Activated CD4-positive, CD25-positive, alpha-beta regulatory T cell treated with anti-CD3 and anti-CD28 coated beads, Interleukin-2, amount 50 U/mL, for 24 hours (primary cell): Measurements from ENCODE around the gene VPS37D.

Experiments used
- ATAC-seq, 2 donors: fragments of 150-1000 bp; cut with Tn5 transposase; one replicate each; pipeline ENCODE4 v1.10.0; 2021; ENCODE audit warnings: mild to moderate bottlenecking in 1 of 2, moderate library complexity in 1 of 2

VPS37D gene

DNA sequence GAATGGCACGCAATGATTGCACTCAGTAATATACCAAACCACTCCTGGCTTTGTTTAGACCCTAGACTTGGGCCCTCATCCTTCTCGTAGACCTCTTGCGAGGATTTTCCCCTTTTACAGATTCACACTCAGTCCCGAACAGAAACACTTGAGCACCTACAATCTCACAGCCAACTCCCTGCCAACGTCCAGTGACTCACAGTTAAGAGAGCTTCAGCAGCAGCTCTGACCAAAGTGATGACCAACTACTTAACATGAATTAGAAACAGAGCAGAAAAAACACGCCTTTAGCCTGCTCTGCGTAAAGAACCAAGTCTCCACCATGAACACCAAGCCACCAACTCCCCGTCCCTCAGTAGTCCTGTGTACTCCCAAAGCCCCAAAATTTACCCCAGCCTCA, 13.4 kb downstream of the VPS37D start:
- no peak for ATAC-seq

GRCh38 chr7:73682745-73683055, 15.1 kb downstream of the VPS37D start:
- ATAC-seq: no peak

DNA sequence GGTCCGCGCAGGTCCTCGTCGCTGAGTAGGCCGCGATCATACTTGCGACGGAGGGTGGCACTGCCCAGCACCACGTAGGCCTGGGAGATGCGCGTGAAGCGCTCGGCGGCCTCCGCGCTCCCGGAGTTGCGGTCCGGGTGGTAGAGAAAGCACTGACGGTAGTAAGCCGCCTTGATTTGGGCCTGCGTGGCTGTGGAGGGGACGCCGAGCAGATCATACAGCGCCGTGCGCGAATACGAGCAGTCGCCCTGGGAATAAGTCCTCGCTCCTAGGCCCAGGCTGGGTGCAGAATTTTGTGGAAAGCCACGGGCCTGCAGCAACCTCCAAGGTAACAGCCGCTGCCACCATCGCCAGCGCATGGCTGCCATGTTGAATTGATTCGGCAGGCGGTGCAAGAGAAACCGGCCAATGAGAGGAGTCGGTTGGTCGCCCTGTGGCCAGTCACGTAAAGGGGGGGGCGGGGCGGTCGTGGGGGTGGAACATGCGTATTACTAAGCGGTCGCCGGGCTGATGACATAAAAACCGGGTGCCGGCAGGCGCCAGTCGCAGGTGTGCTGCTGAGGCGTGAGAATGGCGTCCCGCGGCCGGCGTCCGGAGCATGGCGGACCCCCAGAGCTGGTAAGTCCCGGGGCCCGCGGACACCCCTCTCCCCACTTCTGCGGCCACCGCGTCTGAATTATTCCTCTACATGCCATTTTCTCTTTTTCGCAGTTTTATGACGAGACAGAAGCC, 15.6 kb downstream of the VPS37D start, which contains the start of the genes BUD23 and DNAJC30:
Gene BUD23, plus strand, starts transcription at position 542 of the 732 bp plus-strand sequence. Its CDS starts 29 bp downstream, at position 571.
Gene DNAJC30, minus strand, starts transcription at position 398 of the 732 bp plus-strand sequence. Its CDS starts 30 bp downstream, at position 368.
- peak; percentile 96 for ATAC-seq

- no peak for ATAC-seq
Observed at GRCh38 chr7:73683788-73684693, 16.4 kb downstream of the VPS37D start.

GRCh38 chr7:73685311-73685710, 17.7 kb downstream of the VPS37D start:
- no peak for ATAC-seq

DNA sequence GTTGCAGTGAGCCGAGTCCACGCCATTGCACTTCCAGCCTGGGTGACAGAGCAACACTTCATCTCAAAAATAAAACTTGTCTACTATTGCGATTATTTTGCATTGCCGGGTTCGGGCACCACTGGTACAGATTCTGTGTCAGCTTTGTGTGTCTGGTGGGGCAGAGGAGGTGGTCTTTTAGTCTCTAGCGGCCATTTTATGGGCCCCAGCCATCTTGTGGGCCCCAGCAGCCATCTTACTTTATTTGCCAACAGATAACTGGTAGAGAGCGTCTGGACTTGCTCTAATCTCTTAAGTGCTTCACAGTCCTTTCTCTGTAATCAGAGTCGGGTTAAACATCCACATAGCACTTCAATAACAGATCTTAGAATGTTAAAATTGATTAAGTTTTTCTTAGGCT, 20.7 kb downstream of the VPS37D start:
- no peak for ATAC-seq

DNA sequence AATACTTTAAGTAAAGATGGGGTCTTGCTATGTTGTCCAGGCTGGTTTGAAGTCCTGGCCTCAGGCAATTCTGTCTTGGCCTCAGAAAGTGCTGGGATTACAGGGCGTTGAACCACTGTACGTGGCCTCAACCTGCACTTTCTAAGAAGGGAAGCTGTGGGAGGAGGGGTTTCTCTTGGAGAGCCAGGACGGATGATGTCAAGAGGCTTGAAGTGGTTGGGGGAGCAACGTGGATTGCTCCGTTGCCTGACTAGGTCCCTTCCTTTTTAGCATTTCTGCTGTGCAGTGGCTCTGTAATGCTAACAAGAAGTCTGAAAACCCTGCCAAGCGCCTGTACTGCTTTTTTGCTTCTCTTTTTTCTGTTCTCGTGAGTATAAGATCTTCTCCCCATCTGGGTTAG, 23.0 kb downstream of the VPS37D start:
- ATAC-seq: no peak

- no peak for ATAC-seq
Observed at GRCh38 chr7:73696372-73696771, 28.7 kb downstream of the VPS37D start.

GRCh38 chr7:73698410-73698809, 30.8 kb downstream of the VPS37D start:
- no peak for ATAC-seq

DNA sequence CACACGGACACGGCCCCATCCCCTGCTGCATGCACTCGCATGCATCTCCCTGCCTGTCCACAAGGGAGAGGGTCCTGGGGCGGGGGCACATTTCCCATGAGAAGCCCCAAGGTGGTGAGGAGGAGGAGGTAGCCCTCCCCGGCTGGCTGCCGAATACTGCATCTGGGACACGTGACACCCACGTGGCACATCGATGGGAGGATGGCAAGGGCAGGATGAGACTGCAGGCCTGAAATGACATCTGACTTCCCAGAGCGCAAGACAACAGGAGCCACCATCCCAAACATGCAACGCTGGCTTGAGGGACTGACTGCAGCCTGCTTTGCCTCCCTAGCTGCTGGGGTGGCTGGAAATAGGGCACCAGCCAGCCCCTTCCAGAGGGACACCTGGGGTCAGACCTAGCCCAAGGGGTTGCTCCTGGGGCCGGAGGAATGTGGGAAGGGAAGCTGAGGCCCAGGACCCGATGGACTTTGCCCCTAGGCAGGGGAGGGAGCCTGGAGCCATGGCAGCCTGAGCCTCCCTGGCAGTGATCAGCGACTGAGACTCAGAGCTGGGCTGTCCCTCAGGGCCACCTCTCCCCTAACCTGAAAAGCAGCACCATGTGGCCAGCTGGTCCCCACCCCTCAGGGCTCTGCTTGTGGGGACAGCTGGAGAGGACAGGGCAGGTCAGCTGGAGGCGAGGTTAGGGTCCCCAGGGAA, 31.9 kb downstream of the VPS37D start:
- ATAC-seq: no peak

- no peak for ATAC-seq
Observed at GRCh38 chr7:73700069-73700423, 32.4 kb downstream of the VPS37D start.

DNA sequence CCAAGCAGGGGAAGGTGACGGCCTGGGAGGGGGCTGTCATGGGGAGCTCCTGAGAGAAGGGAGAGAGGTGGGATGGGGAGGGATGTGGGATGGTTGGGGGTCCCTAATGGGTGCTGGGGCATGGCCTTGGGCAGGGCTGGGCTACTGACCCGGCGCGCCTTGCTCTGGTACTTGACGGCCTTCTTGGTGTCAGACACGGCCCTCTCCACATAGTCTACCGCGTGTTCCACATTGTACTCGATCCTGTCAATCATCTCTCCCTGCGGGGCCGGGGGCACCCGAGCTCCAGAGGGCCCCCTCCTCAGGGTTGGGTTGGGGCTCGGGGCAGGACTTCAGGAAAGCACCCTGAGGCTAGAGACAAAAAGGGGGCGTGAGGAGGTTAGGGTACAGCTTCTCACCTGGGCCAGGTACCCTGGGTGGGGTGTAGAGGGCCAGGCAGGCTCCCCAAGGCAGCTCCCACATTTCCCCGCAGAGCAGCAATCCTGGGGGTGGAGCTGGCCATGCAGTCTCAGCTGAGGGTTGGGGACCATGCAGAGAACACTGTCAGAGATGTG, 33.0 kb downstream of the VPS37D start:
- no peak for ATAC-seq

DNA sequence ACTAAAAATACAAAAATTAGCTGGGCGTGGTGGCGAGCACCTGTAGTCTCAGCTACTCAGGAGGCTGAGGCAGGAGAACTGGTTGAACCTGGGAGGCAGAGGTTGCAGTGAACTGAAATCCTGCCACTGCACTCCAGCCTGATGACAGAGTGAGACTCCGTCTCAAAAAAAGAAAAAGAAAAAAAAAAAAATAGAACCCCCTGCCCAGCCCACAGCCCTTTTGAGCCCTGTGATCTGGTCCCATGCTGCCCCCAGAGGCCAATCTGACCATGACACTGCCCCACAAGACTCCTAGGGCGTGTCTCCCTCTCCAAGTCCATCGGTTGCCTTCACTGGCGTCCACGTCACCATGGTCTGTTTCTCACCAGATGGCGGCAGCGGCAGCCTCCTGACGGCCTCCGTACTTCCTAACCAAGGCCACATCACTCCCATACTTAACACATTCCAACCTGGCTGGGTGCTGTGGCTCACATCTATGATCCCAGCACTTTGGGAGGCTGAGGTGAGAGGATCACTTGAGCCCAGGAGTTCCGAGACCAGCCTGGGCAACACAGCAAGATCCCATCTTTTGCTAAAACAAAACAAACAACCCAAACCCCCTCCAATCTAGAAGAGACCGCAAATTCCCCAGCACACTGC, 33.8 kb downstream of the VPS37D start:
- peak in 1 of 2 donors; percentile 33 for ATAC-seq

GRCh38 chr7:73702226-73702625, 34.6 kb downstream of the VPS37D start:
- no peak for ATAC-seq

- no peak for ATAC-seq
Observed at GRCh38 chr7:73702665-73703064, 35.0 kb downstream of the VPS37D start.

- ATAC-seq: no peak
Observed at GRCh38 chr7:73703225-73703624, 35.6 kb downstream of the VPS37D start.

DNA sequence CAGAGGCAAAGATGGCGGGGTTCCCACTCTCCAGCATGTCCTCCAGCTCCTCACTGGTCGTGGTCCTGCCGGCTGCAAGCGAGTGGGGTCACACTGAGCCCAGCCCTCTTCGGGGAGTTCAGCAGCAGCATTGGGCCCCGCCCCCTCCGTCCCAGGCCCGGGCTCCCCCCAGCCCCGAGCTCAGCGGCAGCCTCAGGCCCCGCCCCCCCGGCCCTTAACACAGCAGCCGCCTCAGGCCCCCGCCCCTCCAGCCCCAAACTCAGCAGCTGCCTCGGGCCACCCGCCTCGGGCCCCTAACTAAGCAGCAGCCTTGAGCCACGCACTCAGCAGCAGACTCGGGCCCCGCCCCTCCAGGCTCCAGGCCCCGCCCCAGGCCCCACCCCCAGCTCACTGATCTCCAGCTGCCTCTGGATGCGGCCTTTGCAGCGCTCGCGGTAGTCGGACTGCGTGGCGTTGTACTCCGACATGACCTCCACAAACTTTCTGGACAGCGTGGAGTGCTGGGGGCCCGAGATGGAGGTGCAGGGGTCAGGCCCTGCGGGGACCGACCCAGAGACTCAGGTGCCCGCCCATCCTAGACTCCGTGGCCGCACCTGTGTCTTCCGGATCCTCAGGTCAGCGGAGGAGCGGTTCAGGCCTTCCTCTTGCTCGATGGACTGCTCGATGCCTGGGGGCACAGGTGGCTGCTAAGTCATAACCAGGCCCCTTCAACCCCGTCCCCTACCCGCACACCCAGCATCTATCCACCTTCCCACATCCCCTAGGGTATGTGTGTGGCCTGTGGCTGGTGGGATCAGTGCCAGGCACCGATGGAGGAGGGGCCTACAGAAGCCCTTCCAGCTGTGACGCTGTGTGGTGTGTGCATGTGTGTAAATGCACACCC, 36.4 kb downstream of the VPS37D start:
- peak; percentile 18 to 50 for ATAC-seq

DNA sequence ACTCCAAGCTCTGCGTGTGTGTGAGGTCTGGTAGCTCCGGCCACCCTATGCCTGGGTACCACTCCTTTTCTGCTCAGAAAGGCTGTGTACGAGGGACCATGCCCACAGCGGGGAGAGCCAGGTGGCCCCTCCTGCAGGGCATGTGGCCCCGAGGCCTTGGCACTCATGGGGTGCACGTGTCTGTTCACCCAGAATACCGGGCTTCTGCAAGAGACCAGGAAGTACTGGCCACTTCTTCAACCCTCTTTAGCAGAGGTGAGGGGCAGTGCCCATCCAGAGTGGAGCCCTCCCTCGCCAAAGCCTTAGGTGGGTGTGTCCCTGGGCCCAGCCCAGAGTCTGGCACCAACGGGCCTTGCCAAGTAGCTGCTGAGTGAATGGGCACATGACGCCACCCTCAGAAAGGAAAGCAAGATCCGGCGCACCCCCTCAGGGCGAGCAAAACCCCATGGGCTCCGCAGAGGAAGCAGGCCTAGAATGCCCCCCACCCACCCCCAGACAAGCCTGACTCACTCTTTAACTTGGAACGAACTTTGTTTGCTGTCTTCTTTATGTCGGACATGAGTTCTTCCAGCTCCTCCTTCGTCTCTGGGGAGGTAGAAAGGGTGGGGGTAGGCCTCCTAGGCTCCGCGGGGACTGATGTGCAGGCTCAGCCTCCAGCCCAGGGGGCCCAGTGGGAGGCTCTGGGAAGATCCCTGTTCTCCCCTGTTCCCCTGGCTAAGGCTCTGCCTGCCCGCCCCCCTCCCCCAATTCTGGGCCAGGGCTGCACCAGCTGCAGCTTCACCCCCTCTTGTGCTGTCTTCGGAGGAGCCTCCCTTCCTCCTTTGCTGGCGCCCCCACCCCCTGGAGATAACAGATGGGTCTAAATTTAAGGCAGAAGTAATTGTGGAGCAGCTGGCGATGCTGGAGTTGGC, 37.3 kb downstream of the VPS37D start:
- ATAC-seq: no peak

- no peak for ATAC-seq
Observed at GRCh38 chr7:73705551-73705920, 37.9 kb downstream of the VPS37D start.
